GM12878 (cell line): ENCODE results near the gene ATP2C2. TPM values are rescaled to one million over a fixed set of nuclear protein-coding genes. Genes with fewer than 3 reads are reported as not detected.

Experiments
- ATAC-seq: fragments of 200-7000 bp; cut with Tn5 transposase; 3 replicates; pipeline ENCODE4 v1.9.1; 2020; ENCODE audit warnings: mild to moderate bottlenecking, moderate library complexity
- BruUV-seq: library from RNA; stranded (reverse); fragments of 400-500 nt; replicated peaks from 2 replicates; lab custom pipeline; 2021; lab: Mats Ljungman, UMichigan
- CTCF ChIA-PET: fragments of 300-600 bp; sonication (Branson Sonifier 250); formaldehyde crosslinking; extraction: SDS; loops from one replicate; lab custom pipeline; 2021; ENCODE audit warnings: inconsistent platforms; lab: Yijun Ruan, JAX
- POLR2A ChIA-PET: fragments of 350-600 bp; formaldehyde crosslinking; extraction: SDS; loops from one replicate; lab custom pipeline; 2021; ENCODE audit warnings: inconsistent platforms; lab: Charles Lee
- RAD21 ChIA-PET: fragments of 300-600 bp; sonication (Branson Sonifier 250); formaldehyde crosslinking; loops from one replicate; lab custom pipeline; 2023; ENCODE audit warnings: antibody characterized with exemption; ENCODE audit not compliant: unreplicated experiment; lab: Charles Lee
- SMC1A ChIA-PET: fragments of 300-600 bp; sonication (Branson Sonifier 250); formaldehyde crosslinking; loops from one replicate; lab custom pipeline; 2023; ENCODE audit not compliant: unreplicated experiment, uncharacterized antibody; lab: Charles Lee
- DNase-seq: peaks from one replicate; pipeline ENCODE4 v3.0.0-alpha.2; 2011; ENCODE audit warnings: low read depth, low spot score
- FAIRE-seq: peaks from 3 replicates; lab custom pipeline; 2011; peaks lifted over from hg19 to GRCh38; lab: Jason Lieb, UNC
- H2AFZ ChIP-seq: 2 replicates; pipeline ENCODE4 v1.6.0; 2011; ENCODE audit warnings: low read depth, low read length, control low read depth; ENCODE audit not compliant: control insufficient read depth
- H3K27ac ChIP-seq: 2 replicates; pipeline ENCODE4 v1.5.1; 2011; ENCODE audit warnings: control low read depth; ENCODE audit not compliant: control insufficient read depth, insufficient read depth
- H3K27me3 ChIP-seq, 2 experiments: replicated peaks in 1 of 2; 2 replicates each; pipeline versions ENCODE4 v1.6.0 to v1.6.1; 2011; ENCODE audit warnings: low read length in 1 of 2; ENCODE audit not compliant: control insufficient read depth in 2 of 2, insufficient read depth in 2 of 2
- H3K36me3 ChIP-seq, 2 experiments: 2 replicates each; pipeline ENCODE4 v1.5.1; 2011; ENCODE audit warnings: low read length in 1 of 2; ENCODE audit not compliant: control insufficient read depth in 2 of 2, insufficient read depth in 2 of 2
- H3K4me1 ChIP-seq: 2 replicates; pipeline ENCODE4 v1.6.1; 2011; ENCODE audit warnings: mild to moderate bottlenecking, low read length, moderate library complexity, mixed read lengths; ENCODE audit not compliant: control insufficient read depth, insufficient read depth
- H3K4me2 ChIP-seq: 2 replicates; pipeline ENCODE4 v1.6.0; 2011; ENCODE audit warnings: control low read depth; ENCODE audit not compliant: control insufficient read depth, insufficient read depth
- H3K4me3 ChIP-seq: fragments of 200-600 bp; sonication (generic); 2 replicates; pipeline ENCODE4 v1.5.1; 2016
- H3K79me2 ChIP-seq: 2 replicates; pipeline ENCODE4 v1.6.0; 2011; ENCODE audit warnings: low read length; ENCODE audit not compliant: control insufficient read depth, insufficient read depth
- H3K9ac ChIP-seq: 2 replicates; pipeline ENCODE4 v1.8.0; 2011; ENCODE audit warnings: low read length, control low read depth, mixed read lengths; ENCODE audit not compliant: control insufficient read depth, insufficient read depth
- H3K9me3 ChIP-seq: replicated peaks from 3 replicates; pipeline ENCODE4 v1.5.1; 2011; ENCODE audit warnings: mild to moderate bottlenecking, low read length; ENCODE audit not compliant: control insufficient read depth, insufficient read depth
- H4K20me1 ChIP-seq: 2 replicates; pipeline ENCODE4 v1.6.0; 2011; ENCODE audit not compliant: control insufficient read depth, insufficient read depth
- ATF2 ChIP-seq: IDR thresholded peaks from 2 replicates; pipeline ENCODE4 v1.6.1; 2012; ENCODE audit warnings: low read length, inconsistent platforms
- FOS ChIP-seq: IDR thresholded peaks from 3 replicates; pipeline ENCODE4 v1.6.1; 2011; ENCODE audit warnings: borderline replicate concordance; ENCODE audit not compliant: insufficient read length; ENCODE audit errors: extremely low read depth
- PKNOX1 ChIP-seq: fragments of 450-650 bp; IDR thresholded peaks from 2 replicates; pipeline ENCODE4 v1.6.1; 2016; ENCODE audit warnings: mild to moderate bottlenecking
- RELB ChIP-seq: fragments of 450-650 bp; IDR thresholded peaks from 2 replicates; pipeline ENCODE4 v1.6.1; 2017; ENCODE audit warnings: low read depth, mild to moderate bottlenecking, moderate library complexity
- STAT3 ChIP-seq: IDR thresholded peaks from 2 replicates; pipeline ENCODE4 v1.6.1; 2011; ENCODE audit warnings: low read depth, low read length, improper control_type of control experiment
- ZNF274 ChIP-seq: IDR thresholded peaks from one replicate; pipeline ENCODE4 v1.8.0; 2011; ENCODE audit not compliant: insufficient read length, insufficient read depth
- ZSCAN29 ChIP-seq: fragments of 450-650 bp; IDR thresholded peaks from 2 replicates; pipeline ENCODE4 v1.6.1; 2017; ENCODE audit warnings: mild to moderate bottlenecking, moderate library complexity
- WGBS: methylation state at CpG from one replicate; pipeline ENCODE4 v1.1.6; 2016; ENCODE audit warnings: low lambda C conversion rate; ENCODE audit not compliant: insufficient replicate concordance, insufficient coverage; ENCODE audit errors: missing lambda C conversion rate; 5-methylcytosine and 5-hydroxymethylcytosine counted together
- in situ Hi-C: fragments of 300-500 bp; cut with MboI; formaldehyde crosslinking; loops from 9 replicates; pipeline ENCODE4 v1.14.3; 2018; ENCODE audit warnings: mixed read lengths
- intact Hi-C: fragments of 100-400 bp; cut with micrococcal nuclease; formaldehyde crosslinking; loops from one replicate; pipeline ENCODE4 v1.14.2; 2022; ENCODE audit not compliant: unreplicated experiment
- polyA plus RNA-seq, 11 experiments: library from polyadenylated mRNA; depleted of rRNA in 4 of 11; unstranded in 6 of 11; stranded (reverse) in 5 of 11; fragments of >200 nt; fragmentation: Nextera tagmentation in 4 of 11; fragmentation: Illumina TruSeq in 1 of 11; extraction: Ambion mirVana in 4 of 11; extraction: Trizol in 1 of 11; gene quantifications; 1 replicate in 1 of 11; 2 replicates in 10 of 11; pipeline versions ENCODE4 v1.2.1 to v1.2.3, GENCODE V29; 2011 to 2016; ENCODE audit warnings: inconsistent platforms in 2 of 11, missing spikeins in 2 of 11, low read depth in 1 of 11
- total RNA-seq, 4 experiments: library from RNA; depleted of rRNA in 3 of 4; stranded (reverse); fragments of >200 nt in 3 of 4; fragmentation: Illumina TruSeq in 1 of 4; extraction: Trizol in 1 of 4; gene quantifications; 2 replicates each; pipeline versions ENCODE4 v1.2.1 to v1.2.3, GENCODE V29; 2013 to 2021

The ATP2C2 gene
- total and polyA plus RNA-seq, 10 of the 15 experiments (the other 5 are each of a cell fraction or from before 2014, with no cell fraction given), result 0.05 to 0.19 TPM; not detected in 8

- BruUV-seq, result no TSS peak
- H3K9ac ChIP-seq, result no peak overlapping the region
- no peak for DNase-seq
- no peaks in the 10 kb centered on the region for H3K27me3 ChIP-seq
- intact Hi-C loops, result no loop called here
- no peak overlapping the region for H3K4me3 ChIP-seq
- no peaks in the 10 kb centered on the region for H3K36me3 ChIP-seq
- in situ Hi-C loops, result no loop called here
- no peaks in the 10 kb centered on the region for H3K9me3 ChIP-seq
- POLR2A ChIA-PET, result no interaction called here
- no peak for FAIRE-seq
- SMC1A ChIA-PET, result no interaction called here
- H3K79me2 ChIP-seq, result no peaks in the 10 kb centered on the region
- H3K27ac ChIP-seq, result no peak overlapping the region
- no peaks in the 10 kb centered on the region for H3K4me1 ChIP-seq
- H4K20me1 ChIP-seq, result no peaks in the 10 kb centered on the region
- WGBS, result 35% methylated on average over 11 of the region's 12 CpGs
- RAD21 ChIA-PET, result no interaction called here
- no peak overlapping the region for H2AFZ ChIP-seq
- no peak overlapping the region for H3K4me2 ChIP-seq
- no peak for TF ChIP-seq ATF2
- no peak for TF ChIP-seq FOS
- TF ChIP-seq PKNOX1, result no peak
- TF ChIP-seq ZSCAN29, result no peak
- TF ChIP-seq RELB, result no peak
- TF ChIP-seq ZNF274, result no peak
- TF ChIP-seq STAT3, result no peak
- CTCF ChIA-PET, result no interaction called here
- no peak for ATAC-seq
Measured at GRCh38 chr16:84414789-84415326, 46.5 kb downstream of the ATP2C2 start.
